Gastroesophageal sphincter (tissue), 4 donors: ENCODE data around the gene BCAS3. TPM values are rescaled to one million over a fixed set of nuclear protein-coding genes. Genes with fewer than 3 reads are reported as not detected.
A peak's percentile ranks its signal among the peaks of the same experiment; 100 is the strongest.

ENCODE experiments used
- ATAC-seq: fragments of 150-250 bp; one replicate; pipeline ENCODE4 v1.9.1; 2016; ENCODE audit warnings: mild to moderate bottlenecking, moderate library complexity
- H3K27ac ChIP-seq, 4 donors: fragments of 200-600 bp; sonication (generic) in 3 of 4; 1 replicate in 3 of 4; 2 replicates in 1 of 4; pipeline ENCODE4 v1.5.1; 2016 to 2019
- H3K27me3 ChIP-seq: fragments of 200-600 bp; sonication (generic); one replicate; pipeline ENCODE4 v1.5.1; 2019
- H3K36me3 ChIP-seq, 2 donors: fragments of 200-600 bp; sonication (generic); one replicate each; pipeline ENCODE4 v1.5.1; 2019; ENCODE audit warnings: control low read depth in 1 of 2
- H3K4me1 ChIP-seq, 3 donors: fragments of 200-600 bp; sonication (generic); 1 replicate in 2 of 3; 2 replicates in 1 of 3; pipeline ENCODE4 v1.5.1; 2016 to 2019; ENCODE audit warnings: control low read depth in 2 of 3
- H3K4me3 ChIP-seq, 2 donors: fragments of 200-600 bp; sonication (generic); one replicate each; pipeline ENCODE4 v1.5.1; 2019; ENCODE audit warnings: mild to moderate bottlenecking in 1 of 2, moderate library complexity in 1 of 2
- H3K9me3 ChIP-seq, 3 donors: fragments of 200-600 bp; sonication (generic); one replicate each; pipeline ENCODE4 v1.5.1; 2017 to 2019; ENCODE audit warnings: control low read depth in 2 of 3
- CTCF ChIP-seq, 4 experiments: fragments of 200-600 bp in 2 of 4; fragments of 450-650 bp in 2 of 4; sonication (generic) in 1 of 4; IDR thresholded peaks; one replicate each; pipeline ENCODE4 v1.5.1; 2017 to 2019; ENCODE audit warnings: antibody characterized with exemption in 4 of 4, mild to moderate bottlenecking in 2 of 4, moderate library complexity in 2 of 4
- EP300 ChIP-seq: sonication (generic); formaldehyde crosslinking; IDR thresholded peaks from one replicate; pipeline ENCODE4 v1.6.1; 2017; ENCODE audit warnings: antibody characterized with exemption, mild to moderate bottlenecking
- POLR2A ChIP-seq, 2 donors: fragments of 450-650 bp; IDR thresholded peaks; one replicate each; pipeline ENCODE4 v1.6.1; 2017; ENCODE audit warnings: antibody characterized with exemption in 2 of 2, mild to moderate bottlenecking in 2 of 2, moderate library complexity in 1 of 2
- POLR2AphosphoS5 ChIP-seq: sonication (generic); formaldehyde crosslinking; IDR thresholded peaks from one replicate; pipeline ENCODE4 v1.6.1; 2017; ENCODE audit warnings: antibody characterized with exemption
- WGBS, 2 donors: methylation state at CpG; one replicate each; pipeline ENCODE4 v1.1.5; 2018; ENCODE audit warnings: low coverage in 1 of 2; 5-methylcytosine and 5-hydroxymethylcytosine counted together
- total RNA-seq, 4 donors: library from RNA; depleted of rRNA; stranded (reverse); fragments of >200 nt; gene quantifications; one replicate each; pipeline ENCODE4 v1.1.0, GENCODE V29; 2016

BCAS3 gene
- total RNA-seq, 4 donors from 2014 or later = 18.8 to 37.0 (median 34.5) TPM

GRCh38 chr17:61333136-61333535, 655.5 kb downstream of the BCAS3 start:
- Histone ChIP-seq H3K36me3 (no peaks in the 10 kb centered on the region), H3K9me3 (no peaks in the 10 kb centered on the region), H3K27me3 (no peaks in the 10 kb centered on the region), H3K4me1 (peaks cover 5 to 54% (median 8%) of the 10 kb centered on the region in 3 donors), H3K4me3 (no peak overlapping the region), H3K27ac (no peak overlapping the region)
- ATAC-seq = no peak
- 87 to 95% methylated on average over 6 to 8 of the region's 8 CpGs for WGBS, 2 donors
- no peak for TF ChIP-seq EP300
- no peak for TF ChIP-seq CTCF (IDR thresholded peaks at IDR 0.05)
- TF ChIP-seq POLR2A (IDR thresholded peaks at IDR 0.05) = no peak
- no peak for TF ChIP-seq POLR2AphosphoS5

GRCh38 chr17:61334673-61335072, 657.0 kb downstream of the BCAS3 start:
- peak overlapping the region in 3 of 4 donors; percentile 39 to 85 (median 84) for H3K27ac ChIP-seq
- no peaks in the 10 kb centered on the region for H3K36me3 ChIP-seq
- no peak for ATAC-seq
- H3K27me3 ChIP-seq = no peaks in the 10 kb centered on the region
- 97 to 100% methylated on average over 2 to 4 of the region's 5 CpGs for WGBS, 2 donors
- H3K9me3 ChIP-seq = no peaks in the 10 kb centered on the region
- TF ChIP-seq POLR2AphosphoS5 (no peak), CTCF (IDR thresholded peaks at IDR 0.05) (no peak), POLR2A (IDR thresholded peaks at IDR 0.05) (no peak), EP300 (no peak)
- H3K4me3 ChIP-seq = no peak overlapping the region
- H3K4me1 ChIP-seq = peaks cover 5 to 67% (median 8%) of the 10 kb centered on the region in 3 donors

GRCh38 chr17:61335105-61335844, 657.6 kb downstream of the BCAS3 start:
- H3K27me3 ChIP-seq = no peaks in the 10 kb centered on the region
- no peaks in the 10 kb centered on the region for H3K36me3 ChIP-seq
- peak overlapping the region; percentile 41 to 85 (median 79) for H3K27ac ChIP-seq
- 87% methylated on average over 6 of the region's 8 CpGs; no CpG with 5 or more reads in 1 of the 2 donors for WGBS, 2 donors
- H3K9me3 ChIP-seq = no peaks in the 10 kb centered on the region
- H3K4me3 ChIP-seq = no peak overlapping the region
- no peak for TF ChIP-seq POLR2AphosphoS5
- no peak for TF ChIP-seq EP300
- TF ChIP-seq CTCF (IDR thresholded peaks at IDR 0.05) = no peak
- TF ChIP-seq POLR2A (IDR thresholded peaks at IDR 0.05) = no peak
- no peak for ATAC-seq
- H3K4me1 ChIP-seq = peaks cover 5 to 67% (median 8%) of the 10 kb centered on the region in 3 donors

GRCh38 chr17:61335845-61336655, 658.4 kb downstream of the BCAS3 start:
- Histone ChIP-seq H3K36me3 (no peaks in the 10 kb centered on the region), H3K9me3 (no peaks in the 10 kb centered on the region), H3K27me3 (no peaks in the 10 kb centered on the region), H3K4me1 (peaks cover 4 to 61% (median 5%) of the 10 kb centered on the region in 3 donors), H3K27ac (peak overlapping the region; percentile 58 to 85 (median 79)), H3K4me3 (no peak overlapping the region)
- ATAC-seq = no peak
- 25 to 26% methylated on average over 8 to 12 of the region's 16 CpGs for WGBS, 2 donors
- TF ChIP-seq CTCF (IDR thresholded peaks at IDR 0.05) = no peak
- TF ChIP-seq POLR2AphosphoS5 = no peak
- no peak for TF ChIP-seq EP300
- no peak for TF ChIP-seq POLR2A (IDR thresholded peaks at IDR 0.05)
